HG02759 (cell line): ENCODE data around the gene ZBTB49.

ENCODE experiments used
- ATAC-seq: cut with Tn5 transposase; IDR thresholded peaks from one replicate; pipeline ENCODE4 v1.9.1; 2021; ENCODE audit warnings: mild to moderate bottlenecking, moderate library complexity; ENCODE audit not compliant: unreplicated experiment

The ZBTB49 gene

DNA sequence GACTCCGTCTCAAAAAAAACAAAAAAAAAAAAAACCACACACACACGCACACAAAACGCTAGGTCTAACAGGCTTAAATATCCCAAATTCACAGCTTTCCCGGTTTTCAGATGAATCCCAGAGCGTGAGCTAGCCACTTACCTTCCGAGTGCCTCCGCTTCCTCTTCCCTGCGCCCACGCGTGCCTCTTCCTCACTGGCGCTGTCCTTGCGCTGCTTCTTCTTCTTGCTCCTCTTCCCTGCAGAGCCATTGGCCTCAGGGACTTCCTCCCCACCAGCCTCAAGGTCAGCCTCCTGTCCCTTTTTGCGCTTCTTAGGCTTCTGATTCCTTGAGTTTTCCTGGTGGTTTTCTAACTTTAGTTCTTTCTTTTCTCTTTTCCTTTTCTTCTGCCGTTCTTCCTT lies 15.8 kb upstream of the ZBTB49 start:
- no peak for ATAC-seq

DNA sequence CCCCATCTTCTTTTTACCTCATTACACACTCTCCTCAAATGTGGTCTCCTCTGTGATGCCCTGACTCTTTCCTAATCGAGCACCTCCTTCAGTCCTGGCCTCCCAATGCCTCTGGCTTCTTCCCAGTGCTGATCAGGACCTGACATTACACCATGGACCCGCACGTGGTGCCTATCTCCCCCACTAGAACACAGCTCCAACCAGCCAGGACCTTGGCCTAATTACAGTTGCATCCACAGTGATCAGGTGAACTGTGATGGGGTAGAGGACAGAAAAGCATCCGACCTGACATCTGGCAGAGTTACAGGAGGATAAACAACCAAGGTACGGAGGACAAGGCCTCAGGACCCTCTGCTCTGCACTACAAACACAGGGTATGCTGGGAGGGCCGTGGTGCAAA lies 12.5 kb upstream of the ZBTB49 start:
- ATAC-seq, result no peak

DNA sequence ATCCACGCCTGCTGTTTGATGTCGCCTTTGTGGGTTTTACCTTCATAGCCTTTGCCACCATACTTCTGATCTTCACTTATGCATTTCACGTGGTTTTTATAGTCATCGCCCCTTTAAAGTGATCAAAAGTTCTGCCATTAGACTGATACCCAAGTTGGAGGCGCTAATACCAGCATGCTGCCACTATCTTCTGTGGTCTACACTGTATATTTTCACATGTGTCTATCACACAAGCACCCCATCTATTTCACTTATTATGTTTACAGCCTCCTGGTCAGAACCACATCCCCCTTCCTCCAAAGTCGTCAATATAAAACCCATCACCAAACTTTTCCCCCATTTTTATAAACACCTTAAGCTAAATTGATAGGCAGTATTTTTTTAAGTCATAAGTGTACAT lies 8.3 kb upstream of the ZBTB49 start:
- no peak for ATAC-seq

DNA sequence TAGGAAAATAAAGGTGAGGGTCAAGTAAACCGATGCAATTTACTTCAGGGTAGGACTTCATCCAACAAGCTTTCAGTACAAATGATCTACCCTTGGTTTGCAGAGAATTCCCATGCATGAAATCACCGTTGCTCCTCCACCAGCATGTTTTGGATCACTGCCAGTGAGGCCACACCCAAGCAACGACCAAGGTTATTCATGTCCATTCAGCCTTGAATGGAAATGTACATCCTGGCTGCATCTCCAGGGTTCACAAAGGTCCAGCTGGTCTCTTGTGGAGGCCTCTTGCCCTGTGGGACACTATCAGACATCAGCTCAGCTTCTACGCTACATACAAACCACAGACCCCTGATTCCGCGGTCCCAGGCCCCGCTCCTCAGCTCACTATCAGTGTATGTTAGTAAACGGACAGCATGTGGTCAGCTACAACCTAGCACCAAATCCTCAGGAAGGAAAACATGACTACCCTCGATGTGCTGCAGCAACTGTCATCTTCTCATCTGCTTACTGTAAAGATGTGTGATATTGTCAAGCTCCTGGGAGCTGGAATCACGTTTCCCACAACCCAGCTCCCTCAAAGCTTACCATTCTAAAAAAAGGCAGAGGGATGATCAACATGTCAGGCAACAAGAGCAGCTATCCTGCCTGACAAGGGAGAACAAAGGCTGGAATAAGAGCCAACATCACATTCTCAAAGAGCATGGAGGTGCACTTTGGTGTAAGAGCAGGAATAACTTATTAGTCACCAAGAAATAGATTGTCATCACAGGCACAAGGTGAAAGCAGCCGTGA lies 5.0 kb upstream of the ZBTB49 start:
- ATAC-seq, result no peak

DNA sequence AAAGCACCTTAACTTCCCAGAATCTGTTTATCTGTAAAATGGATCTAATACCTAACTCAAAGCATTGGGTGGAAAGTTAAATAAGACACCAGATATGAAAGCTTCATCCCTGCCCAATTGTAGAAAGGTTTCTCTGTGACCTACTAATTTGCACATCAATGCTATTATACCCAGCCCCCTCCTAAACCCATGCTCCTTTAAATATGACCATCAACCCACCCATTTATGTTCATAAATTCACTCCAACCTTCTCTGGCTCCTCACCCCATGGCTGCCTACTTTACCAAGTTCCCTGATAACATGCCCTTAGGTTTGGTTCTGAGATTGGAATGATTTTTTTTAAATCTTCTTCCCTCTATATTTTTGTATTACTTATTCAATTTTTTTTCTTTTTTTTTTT lies 2.0 kb upstream of the ZBTB49 start:
- no peak for ATAC-seq

DNA sequence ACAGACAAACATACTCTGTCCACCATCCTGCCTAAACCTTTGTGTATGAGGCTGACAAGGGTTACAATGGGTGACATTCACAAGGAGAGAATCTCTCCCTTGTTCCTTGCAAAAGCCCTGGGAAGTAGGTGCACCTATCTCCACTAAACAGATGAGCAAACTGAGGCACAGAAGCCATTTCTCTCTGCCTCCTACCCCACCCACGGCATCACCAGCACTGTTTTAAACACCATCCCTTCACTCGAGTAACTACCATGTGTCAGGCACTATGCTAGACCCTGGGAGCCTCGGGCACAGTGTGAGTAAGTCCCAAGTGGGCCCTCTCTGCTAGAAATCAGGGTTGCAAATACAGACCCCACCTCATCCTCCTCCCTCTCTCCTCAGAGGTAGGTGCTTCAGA lies 996 bp upstream of the ZBTB49 start:
- ATAC-seq, result no peak

DNA sequence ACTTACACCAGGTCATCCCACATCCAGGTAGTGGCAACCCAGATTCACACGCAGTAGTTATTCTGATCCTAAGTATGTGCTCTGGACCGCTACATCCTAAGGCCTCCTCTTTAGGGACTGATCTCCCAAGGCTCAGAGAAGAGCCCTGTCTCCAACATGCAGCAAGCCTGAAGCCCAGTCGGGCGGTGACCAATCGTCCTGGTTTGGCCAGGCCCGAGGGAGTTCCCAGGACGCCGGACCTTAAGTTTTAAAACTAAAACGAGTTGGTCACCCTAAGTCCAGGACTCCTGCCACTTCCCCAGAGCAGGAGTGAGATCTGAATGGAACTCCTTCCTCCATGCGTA lies 482 bp upstream of the ZBTB49 start:
- ATAC-seq, result peak; percentile 18

DNA sequence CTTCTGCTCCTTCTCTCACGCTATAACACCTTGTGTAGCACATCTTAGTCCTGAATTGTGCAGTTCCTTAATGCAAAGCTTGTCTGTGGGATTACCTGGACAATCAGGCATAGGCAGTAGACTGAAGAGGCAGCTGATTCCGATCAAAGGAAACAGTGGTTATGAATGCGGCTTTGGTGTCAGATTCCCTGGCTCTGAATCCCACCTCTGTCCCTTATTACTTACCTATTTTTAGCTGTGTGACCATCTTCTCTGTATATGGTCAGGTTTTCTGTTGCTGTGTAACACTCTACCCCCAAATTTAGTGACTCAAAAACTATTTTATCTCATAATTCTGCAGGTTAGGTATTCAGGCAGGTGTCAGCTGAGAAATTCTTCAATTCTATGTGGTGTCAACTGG lies 3.2 kb downstream of the ZBTB49 start:
- ATAC-seq, result no peak

DNA sequence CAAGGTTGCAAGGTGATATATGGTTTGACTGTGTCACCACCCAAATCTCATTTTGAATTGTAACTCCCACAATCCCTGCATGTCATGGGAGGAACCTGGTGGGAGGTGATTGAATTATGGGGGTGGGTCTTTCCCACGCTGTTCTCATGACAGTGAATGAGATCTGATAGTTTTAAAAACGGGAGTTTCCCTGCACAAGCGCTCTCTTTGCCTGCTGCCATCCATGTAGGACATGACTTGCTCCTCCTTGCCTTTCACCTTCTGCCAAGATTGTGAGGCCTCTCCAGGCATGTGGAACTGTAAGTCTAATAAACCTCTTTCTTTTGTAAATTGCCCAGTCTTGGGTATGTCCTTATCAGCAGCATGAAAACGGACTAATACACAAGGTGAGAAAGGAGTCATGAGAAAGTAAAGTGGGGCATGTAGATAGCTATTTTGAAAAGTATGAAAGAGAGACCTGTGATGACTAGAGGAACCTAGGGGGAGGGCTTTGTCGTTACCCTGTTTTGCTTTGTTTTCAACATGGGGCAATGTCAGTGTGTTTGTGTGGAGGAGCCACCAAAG lies 6.3 kb downstream of the ZBTB49 start:
- ATAC-seq, result no peak

DNA sequence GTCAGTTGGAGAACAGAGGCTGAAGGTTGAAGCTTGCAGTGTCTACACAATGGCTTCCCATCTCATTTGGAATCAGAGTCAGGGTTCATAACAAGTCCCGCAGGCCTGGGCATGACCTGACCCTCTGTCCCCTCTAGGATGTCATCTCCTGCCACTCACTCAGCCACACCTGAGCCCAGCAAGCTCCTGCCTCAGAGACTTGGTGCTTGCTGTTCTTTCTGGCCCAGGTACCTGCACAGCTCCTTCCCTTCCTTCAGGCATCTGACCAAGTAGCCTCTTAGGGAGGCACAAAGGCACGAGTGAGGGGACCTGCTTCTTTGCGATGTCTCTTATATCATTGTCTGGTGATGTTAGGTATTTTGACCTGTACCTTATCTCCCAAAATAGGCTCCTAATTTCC lies 9.0 kb downstream of the ZBTB49 start:
- ATAC-seq, result no peak

DNA sequence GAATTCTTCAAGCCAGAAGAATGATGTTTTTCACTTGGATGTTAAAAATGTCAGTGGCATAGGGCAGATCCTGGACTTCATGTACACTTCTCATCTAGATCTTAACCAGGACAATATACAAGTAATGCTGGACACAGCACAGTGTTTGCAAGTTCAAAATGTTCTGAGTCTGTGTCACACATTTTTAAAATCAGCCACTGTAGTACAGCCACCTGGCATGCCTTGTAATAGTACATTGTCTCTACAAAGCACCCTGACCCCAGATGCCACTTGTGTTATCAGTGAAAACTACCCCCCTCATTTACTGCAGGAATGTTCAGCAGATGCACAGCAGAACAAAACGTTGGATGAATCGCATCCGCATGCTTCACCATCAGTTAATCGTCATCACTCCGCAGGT lies 11.9 kb downstream of the ZBTB49 start:
- no peak for ATAC-seq

DNA sequence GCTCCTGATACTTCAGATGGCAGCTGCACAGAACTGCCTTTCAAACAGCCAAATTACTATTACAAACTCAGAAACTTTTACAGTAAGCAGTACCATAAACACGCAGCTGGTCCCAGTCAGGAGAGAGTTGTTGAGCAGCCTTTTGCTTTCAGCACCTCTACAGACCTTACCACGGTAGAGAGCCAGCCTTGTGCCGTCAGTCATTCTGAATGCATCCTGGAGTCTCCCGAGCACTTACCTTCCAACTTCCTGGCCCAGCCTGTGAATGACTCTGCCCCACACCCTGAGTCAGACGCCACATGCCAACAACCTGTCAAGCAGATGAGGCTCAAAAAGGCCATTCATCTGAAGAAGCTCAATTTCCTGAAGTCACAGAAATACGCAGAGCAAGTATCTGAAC lies 12.4 kb downstream of the ZBTB49 start:
- ATAC-seq, result no peak

DNA sequence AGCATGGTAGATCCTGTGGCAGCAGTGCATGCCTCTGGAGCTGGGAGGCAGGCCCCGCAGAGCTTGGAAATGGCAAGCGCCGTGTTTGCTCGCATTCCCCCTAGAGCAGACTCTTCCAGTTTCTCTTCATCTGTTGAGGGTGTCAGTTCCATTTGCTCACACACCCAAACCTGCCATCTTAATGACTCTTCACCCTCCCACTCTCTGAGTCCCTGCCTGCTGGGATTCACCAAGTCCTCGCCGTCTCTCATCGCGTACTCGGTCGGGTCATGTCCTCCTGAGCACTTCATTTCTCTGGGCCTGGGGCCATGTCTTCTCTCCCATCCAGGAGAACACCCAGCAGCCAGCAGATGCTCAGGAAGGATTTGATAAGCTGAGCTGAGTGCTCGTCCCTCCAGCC lies 16.9 kb downstream of the ZBTB49 start:
- no peak for ATAC-seq

DNA sequence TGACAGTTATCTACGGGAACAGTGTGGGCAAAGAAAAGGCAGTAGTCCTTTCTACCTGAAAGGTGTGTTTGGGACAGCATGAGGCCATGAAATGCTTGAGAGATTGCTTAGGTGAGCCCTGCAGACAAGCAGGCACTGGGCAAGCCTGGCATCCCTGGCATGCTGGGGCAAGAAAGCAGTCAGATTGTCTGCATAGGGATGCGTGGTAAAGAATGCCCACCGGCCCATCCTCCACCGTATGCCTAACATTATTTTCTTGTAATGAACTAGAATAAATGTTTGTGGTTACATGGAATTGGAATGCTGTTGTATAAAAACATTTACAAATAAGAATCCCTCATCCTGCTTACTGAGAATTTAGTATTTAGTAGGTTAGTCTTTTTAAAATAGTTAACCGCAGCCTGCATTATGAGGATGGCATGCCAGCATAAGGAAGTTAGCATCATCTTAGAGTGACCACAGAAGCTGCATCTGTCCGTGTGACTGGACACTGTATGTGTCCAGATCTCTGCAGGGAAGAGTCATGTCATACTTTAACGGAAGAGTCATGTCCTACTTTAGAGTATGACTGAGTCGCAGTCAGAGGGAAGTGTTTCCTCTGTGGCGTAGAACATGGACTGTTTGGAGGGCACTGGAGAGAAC lies 18.9 kb downstream of the ZBTB49 start:
- ATAC-seq, result no peak

DNA sequence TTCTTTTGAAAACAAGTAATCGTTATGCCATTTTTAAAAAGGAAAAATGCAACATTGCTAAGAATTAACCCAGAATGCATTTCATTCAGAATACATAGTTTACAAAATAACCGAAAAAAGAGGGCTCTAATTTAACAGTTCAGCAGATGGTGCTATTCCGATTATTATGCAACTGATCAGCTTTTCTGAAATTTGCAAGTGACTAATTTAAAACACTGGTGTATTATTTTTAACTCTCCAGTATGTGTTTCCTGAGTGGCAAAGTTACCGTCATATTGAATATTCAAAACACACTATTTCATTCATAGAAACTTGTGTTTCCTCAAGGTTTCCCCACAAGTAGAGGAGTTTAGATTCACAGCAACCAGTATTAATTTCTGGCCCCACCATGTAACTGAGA lies 21.1 kb downstream of the ZBTB49 start:
- ATAC-seq, result no peak

DNA sequence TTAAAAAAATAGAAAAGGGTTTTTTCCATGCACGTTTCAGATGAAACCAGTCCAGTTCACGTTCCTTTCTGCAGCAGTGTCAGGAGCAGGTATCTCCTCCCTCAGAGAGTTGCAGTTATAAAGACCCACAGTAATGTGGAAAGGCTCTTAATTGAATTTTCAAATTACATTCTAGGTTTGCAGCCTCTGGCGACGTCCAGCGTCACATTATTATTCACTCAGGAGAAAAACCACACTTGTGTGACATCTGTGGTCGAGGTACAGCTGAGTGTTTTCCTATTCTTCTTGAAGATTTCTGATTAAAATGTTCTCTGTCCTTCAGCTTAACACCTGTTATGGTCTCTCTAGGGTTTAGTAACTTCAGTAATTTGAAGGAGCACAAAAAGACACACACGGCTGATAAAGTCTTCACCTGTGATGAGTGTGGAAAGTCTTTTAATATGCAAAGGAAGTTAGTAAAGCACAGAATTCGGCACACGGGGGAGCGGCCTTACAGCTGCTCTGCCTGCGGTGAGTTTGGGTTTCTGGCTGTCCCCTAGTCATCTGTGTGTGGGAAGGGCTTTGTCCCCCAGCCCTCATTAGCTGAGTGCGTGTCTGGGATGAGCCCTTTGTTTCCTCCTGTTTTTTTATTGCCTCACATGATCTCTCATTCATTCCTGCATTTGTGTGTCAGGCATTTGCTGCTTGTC lies 25.6 kb downstream of the ZBTB49 start:
- no peak for ATAC-seq

DNA sequence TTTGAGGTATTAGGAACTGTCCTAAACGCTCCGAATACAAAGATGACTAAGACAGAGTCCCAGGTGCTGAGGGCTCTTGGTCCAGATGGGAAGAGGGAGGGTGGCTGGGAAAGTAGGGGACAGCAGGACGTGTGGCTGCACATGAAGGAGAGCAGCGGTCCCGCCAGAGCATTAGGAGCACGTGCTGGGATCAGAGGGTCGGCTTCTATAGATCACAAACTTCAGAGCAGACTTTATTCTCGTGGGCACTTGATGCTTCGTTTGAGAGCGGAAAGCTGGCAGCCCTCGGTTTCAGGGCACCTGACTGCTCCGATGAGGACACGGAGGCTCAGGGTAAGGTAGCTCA lies 26.1 kb downstream of the ZBTB49 start:
- ATAC-seq, result no peak

DNA sequence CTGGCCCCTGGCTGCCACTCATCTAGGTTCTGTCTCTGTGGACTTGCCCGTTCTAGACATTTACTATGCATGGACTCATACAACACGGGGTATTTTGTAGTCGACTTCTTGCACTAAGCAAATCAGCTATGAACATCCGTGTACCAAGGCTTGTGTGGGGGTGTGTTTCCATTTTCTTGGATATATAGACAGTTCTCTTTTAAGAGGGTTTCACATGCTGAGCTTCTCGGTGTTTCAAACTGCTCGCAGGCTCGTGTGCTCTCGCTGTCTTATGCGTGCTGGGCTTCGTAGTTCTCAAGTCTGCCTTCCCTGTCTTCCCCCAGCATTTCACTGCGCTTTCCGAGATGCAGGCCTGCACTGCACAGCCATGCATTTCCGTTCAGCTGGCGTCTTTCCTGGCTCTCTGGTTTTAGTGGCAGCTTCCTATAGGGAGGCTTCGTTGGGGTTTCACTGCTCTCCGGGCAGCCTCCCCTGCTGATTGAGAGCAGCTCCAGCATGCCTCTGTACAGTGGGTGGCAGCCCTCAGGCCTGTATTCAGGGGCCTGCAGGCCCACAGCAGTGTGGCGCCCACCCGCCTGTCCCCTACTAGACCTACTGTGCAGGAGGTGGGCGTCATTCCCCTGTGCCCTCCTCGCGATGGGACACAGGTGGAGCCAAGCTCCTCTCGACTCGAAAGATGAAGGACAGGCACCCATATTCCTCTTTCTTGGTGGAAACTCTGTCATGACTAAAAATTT lies 27.6 kb downstream of the ZBTB49 start:
- no peak for ATAC-seq

DNA sequence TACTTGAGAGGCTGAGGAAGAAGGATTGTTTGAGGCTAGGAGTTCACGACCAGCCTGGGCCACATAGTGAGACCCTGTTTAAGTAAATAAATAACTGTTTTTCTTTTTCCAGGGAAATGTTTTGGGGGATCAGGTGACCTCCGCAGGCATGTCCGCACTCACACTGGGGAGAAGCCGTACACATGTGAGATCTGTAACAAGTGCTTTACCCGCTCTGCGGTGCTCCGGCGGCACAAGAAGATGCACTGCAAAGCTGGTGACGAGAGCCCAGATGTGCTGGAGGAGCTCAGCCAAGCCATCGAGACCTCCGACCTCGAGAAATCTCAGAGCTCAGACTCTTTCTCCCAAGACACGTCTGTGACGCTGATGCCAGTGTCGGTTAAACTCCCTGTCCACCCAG lies 30.5 kb downstream of the ZBTB49 start:
- ATAC-seq, result no peak

DNA sequence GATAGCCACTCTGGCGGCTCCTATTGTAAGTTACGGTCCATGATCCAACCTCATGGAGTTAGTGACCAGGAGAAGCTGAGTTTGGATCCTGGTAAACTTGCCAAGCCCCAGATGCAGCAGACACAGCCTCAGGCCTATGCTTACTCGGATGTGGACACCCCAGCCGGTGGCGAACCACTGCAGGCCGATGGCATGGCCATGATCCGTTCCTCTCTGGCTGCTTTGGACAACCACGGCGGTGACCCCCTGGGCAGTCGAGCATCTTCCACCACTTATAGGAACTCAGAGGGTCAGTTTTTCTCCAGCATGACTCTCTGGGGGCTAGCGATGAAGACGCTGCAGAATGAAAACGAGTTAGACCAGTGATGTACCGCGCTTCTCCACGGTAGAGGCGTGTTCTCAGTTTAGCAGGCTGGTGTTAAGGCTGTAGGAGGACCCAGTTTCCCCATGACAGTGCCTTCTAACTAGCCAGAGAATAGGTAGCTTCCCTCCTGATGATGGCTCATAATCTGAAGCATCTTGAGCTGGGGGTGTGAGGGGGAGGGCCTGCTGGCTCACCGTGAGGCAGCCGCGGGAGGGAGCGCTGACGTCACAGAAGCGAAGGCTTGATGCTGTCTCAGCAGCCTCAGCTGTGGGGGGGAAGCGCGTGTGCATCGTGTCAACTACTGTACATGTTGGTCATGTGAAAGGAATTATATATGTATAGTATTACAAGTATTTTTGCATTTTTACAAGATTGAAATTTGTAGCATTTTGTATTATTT lies 31.1 kb downstream of the ZBTB49 start:
- ATAC-seq, result no peak
